Measurements from ENCODE around the gene HSD17B4.
"Not testable (repeated sequence)": the region's sequence is repeated elsewhere in the genome, so short reads cannot be mapped to it uniquely, and the experiment has no call there.

The HSD17B4 gene

DNA sequence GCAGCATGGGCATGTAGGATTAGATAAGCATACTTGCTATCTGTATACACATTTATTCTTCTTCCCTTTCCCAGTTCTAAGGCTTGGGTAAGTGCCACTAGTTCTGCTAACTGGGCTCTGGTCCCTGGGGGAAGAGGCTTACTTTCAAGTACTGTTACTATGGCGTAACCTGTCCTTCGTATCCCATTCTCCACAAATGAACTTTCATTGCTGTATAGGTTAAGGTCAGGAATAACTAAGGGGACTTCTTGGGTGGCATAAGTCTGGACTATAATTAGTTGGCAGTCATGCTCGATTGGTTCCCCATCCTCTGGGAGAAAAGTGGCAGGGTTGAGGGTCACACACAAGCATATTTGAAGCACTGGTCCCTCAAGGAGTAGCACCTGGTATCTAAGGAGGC is 23.7 kb upstream of the HSD17B4 start:
- DNase-seq (ENCODE audit: low read depth in 2 of 2, low spot score in 1 of 2), result not testable (repeated sequence)

DNA sequence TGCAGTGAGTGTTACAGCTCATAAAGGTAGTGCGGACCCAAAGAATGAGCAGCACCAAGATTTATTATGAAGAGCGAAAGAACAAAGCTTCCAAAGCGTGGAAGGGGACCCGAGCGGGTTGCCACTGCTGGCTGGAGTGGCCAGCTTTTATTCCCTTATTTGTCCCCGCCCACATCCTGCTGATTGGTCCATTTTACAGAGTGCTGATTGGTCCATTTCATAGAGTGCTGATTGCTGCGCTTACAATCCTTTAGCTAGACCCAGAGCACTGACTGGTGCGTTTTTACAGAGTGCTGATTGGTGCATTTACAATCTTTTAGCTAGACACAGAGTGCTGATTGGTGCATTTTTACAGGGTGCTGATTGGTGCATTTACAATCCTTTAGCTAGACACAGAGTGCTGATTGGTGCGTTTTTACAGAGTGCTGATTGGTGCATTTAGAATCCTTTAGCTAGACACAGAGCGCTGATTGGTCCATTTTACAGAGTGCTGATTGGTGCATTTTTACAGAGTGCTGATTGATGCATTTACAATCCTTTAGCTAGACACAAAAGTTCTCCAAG is 19.5 kb upstream of the HSD17B4 start:
- not testable (repeated sequence) for DNase-seq (ENCODE audit: low read depth in 2 of 2, low spot score in 1 of 2)

DNA sequence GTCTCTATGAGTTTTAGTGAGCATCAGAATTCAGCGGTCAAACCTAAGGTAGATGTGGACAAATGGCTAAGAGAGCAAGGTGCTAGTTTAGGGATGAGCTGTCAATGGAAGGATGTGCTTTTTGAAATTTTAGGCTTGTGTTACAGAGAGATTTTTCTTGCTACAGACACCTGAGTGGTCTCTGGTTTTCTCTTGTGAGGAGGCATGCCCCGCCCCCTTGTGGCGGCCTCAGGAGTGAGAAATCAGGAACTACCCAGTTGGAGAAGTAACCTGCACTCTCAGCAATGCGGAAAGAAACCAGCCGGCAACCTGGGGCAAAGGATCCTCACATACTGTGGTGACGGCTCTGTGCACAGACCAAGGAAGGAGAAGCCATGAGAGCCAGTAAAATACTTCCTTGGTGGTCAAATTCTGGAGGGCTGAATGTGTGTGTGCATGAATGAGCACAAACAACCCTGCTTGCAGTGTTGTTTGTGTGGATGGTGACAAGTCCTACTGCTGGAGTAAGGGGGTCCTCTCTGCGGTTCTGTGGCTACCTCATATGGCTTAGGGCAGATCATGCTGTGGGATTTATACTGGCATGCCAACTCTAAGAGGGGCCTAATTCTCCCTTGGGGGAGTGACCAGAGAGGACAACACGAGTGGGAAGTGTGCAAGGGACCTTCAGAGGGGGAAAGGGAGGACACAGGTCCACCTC is 16.7 kb upstream of the HSD17B4 start:
- DNase-seq (ENCODE audit: low read depth in 2 of 2, low spot score in 1 of 2), result peak; percentile 24 to 56

DNA sequence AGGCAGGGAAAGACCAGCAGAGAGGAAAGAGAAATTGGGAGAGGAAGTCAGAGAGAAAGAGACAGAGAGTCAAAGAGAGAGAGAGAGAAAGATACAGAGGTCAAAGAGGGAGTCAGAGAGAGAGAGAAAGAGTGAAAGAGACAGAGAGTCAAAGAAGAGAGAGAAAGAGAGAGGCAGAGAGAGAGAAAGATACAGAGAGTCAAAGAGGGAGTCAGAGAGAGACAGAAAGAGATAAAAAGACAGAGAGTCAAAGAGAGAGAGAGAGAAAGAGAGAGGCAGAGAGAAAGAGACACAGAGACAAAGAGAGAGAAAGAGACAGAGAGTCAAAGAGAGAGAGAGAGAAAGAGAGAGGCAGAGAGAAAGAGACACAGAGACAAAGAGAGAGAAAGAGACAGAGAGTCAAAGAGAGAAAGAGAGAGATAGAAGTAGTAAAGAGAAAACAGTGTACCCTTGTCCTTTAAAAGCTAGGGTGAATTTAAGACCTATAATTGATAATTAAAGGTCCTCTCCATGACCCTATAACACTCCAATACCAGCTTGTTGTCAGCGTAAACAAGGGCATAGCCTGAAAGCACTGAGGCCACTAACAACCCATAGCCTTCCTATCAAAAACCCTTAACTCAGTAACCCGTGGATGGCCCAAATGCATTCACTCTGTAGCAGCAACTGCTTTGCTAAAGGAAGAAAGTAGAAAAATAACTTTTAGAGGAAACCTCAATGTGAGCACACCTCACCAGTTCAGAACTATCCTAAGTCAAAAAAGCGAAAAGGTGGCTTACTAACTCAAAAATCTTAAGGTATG is 14.3 kb upstream of the HSD17B4 start:
- not testable (repeated sequence) for DNase-seq (ENCODE audit: low read depth in 2 of 2, low spot score in 1 of 2)

DNA sequence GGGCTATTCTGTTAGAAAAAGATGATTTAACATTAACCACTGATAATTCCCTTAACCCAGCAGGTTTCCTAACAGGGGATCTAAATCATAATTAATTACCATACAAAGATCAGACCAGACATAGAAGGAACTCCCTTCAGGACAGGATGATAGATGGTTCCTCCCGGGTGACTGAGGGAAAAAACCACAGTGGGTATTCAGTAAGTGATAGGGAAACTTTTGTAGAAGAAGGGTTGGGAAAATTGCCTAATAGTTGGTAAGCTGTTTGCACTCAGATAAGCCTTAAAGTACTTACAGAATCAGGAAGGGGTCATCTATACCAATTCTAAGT is 13.7 kb upstream of the HSD17B4 start:
- DNase-seq (ENCODE audit: low read depth in 2 of 2, low spot score in 1 of 2), result not testable (repeated sequence)

DNA sequence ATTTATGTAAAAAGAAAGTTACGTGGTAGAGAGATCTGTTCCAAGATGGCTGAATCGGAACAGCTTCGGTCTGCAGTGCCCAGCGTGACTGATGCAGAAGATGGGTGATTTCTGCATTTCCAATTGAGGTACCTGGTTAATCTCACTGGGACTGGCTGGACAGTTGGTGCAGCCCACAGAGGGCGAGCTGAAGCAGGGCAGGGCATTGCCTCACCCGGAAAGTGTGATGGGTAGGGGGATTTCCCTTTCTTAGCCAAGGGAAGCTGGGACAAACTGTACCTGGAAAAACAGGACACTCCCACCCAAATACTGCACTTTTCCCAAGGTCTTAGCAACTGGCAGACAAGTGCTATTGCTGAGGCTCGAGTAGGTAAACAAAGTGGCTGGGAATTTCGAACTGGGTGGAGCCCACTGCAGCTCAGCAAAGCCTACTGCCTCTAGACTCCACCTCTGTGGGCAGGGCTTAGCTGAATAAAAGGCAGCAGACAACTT is 13.1 kb upstream of the HSD17B4 start:
- no peak for DNase-seq (ENCODE audit: low read depth in 2 of 2, low spot score in 1 of 2)

DNA sequence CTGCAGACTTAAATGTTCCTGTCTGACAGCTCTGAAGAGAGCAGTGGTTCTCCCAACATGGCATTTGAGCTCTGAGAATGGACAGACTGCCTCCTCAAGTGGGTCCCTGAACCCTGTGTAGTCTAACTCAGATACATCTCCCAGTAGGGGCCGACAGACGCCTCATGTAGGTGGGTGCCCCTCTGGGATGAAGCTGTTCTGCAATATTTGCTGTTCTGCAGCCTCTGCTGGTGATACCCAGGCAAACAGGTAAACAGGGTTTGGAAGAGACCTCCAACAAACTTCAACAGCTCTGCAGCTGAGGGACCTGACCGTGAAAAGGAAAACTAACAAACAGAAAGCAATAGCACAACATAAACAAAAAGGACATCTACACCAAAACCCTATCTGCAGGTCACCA is 12.7 kb upstream of the HSD17B4 start:
- DNase-seq (ENCODE audit: low read depth in 2 of 2, low spot score in 1 of 2), result not testable (repeated sequence)

DNA sequence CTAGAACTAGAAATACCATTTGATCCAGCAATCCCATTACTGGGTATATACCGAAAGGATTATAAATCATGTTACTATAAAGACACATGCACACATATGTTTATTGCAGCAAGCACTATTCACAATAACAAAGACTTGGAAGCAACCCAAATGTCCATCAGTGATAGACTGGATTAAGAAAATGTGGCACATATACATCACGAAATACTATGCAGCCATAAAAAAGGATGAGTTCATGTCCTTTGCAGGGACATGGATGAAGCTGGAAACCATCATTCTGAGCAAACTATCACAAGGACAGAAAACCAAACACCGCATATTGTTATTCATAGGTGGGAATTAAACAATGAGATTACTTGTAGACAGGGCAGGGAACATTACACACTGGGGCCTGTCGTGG is 7.7 kb upstream of the HSD17B4 start:
- DNase-seq (ENCODE audit: low read depth in 2 of 2, low spot score in 1 of 2), result not testable (repeated sequence)

DNA sequence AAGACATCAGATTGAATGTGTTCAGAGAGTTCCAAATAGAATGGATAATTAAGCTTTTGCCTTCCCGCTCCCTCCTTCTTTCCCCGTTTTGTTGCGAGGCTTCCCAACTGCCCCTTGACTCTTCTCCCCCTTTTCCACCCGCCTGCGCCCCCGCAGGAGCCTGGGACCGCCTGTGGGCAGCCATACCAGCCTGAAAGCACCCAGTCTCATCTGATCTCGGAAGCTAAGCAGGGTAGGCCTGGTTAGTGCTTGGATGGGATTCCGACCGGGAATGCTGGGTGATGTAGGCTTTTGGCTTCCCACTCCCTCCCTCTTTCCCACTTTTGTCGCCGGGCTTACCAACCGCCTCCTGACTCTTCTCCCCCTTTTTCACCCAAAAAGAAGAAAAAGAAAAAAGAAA is 6.8 kb upstream of the HSD17B4 start:
- no peak for DNase-seq (ENCODE audit: low read depth in 2 of 2, low spot score in 1 of 2)

DNA sequence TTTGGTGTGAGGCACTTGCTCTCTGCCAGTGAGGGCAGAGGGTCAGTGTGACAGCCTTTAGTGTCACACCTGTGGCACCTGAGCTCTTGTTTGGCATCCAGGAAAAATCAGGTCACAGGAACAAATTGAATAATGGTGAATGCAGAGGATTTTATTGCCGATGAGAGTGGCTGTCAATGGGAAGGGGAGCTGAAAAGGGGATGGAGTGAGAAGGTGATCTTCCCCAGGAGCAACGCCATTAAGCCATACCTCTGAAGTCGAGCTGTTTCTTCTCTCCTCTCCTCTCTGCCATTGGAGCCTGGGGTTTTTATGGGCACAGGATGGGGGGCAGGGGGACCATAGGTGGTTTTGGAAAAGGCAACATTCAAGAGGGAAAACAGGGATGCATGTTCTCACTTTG is 2.4 kb upstream of the HSD17B4 start:
- no peak for DNase-seq (ENCODE audit: low read depth in 2 of 2, low spot score in 1 of 2)

DNA sequence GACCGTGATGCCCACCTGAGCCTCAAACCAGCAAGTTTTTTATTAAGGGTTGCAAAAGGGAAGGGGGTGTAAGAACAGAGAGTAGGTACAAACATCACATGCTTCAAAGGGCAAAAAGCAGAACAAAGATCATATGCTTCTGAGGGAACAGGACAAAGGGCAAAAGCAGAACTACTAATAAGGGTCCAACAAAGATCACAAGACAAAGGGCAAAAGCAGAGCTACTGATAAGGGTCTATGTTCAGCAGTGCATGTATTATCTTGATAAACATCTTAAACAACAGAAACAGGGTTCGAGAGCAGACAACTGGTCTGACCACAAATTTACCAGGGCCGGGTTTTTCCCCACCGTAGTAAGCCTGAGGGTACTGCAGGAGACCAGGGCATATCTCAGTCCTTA is 1.7 kb upstream of the HSD17B4 start:
- DNase-seq (ENCODE audit: low read depth in 2 of 2, low spot score in 1 of 2), result not testable (repeated sequence)

DNA sequence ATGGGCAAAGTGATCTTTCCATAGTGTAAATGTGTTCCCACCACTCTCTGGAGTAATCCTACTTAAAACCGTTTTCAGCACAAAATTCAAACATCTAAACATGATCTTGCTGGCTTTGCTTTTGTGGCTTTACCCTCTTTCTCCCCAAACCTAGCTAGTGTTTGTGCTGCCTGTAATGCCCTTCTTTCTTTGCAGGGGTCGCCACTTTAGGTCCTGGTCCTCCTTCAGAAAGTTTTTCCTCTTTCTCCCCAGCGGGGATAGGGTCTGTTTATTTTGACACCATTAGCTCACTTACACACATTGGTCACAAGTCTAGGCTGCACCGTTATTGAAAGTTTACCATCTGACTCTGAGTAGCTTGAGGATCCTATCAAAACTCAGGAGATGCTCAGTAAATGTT is 736 bp upstream of the HSD17B4 start:
- no peak for DNase-seq (ENCODE audit: low read depth in 2 of 2, low spot score in 1 of 2)

DNA sequence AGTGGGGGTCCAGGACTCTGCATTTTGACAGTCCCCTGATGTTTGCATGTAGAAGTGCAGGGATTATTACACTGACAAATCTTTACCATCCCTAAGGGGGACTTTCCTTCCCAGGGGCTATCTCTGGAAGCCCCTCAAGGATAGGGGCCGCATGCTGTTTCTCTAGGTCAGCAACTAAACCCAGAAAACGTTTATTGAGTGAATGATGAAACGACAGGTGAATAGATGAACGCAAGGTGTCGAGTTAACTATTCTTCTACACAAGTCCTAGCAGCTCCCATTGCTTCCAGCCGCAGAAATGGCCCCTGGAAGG is 281 bp upstream of the HSD17B4 start:
- DNase-seq (ENCODE audit: low read depth in 2 of 2, low spot score in 1 of 2), result no peak

DNA sequence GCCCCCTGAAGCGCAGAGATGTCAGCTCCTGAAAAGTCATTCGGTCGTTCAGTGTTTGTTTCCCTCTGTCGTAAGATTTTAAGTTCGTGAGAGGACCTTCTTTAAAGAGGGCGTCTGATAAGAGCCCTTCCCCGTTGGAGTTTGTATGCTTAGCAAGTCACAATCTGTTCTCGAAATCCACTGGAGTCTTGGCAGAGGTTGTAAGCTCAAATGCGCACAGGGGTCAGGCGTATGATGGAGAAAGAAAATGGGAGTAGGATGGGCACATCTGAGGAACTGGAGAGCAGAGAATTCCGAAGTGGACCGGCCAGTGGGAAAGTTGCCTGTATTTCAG is 710 bp downstream of the HSD17B4 start:
- DNase-seq (ENCODE audit: low read depth in 2 of 2, low spot score in 1 of 2), result no peak

DNA sequence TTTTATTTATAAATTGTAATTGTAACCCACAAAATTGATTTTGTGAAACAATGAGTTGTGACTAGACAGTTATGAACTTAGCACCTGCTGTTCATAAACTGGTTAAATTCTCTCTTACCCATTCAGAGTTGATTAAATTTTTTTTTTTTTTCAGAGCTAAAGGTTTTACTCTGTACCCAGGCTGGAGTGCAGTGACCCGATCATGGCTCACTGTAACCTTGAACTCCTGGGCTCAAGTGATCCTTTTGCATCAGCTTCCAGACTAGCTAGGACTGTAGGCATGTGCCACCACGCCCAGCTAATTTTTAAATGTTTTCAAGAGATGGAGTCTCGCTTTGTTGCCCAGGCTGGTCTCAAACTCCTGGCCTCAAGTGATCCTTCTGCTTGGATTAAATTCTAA is 1.9 kb downstream of the HSD17B4 start:
- DNase-seq (ENCODE audit: low read depth in 2 of 2, low spot score in 1 of 2), result no peak

DNA sequence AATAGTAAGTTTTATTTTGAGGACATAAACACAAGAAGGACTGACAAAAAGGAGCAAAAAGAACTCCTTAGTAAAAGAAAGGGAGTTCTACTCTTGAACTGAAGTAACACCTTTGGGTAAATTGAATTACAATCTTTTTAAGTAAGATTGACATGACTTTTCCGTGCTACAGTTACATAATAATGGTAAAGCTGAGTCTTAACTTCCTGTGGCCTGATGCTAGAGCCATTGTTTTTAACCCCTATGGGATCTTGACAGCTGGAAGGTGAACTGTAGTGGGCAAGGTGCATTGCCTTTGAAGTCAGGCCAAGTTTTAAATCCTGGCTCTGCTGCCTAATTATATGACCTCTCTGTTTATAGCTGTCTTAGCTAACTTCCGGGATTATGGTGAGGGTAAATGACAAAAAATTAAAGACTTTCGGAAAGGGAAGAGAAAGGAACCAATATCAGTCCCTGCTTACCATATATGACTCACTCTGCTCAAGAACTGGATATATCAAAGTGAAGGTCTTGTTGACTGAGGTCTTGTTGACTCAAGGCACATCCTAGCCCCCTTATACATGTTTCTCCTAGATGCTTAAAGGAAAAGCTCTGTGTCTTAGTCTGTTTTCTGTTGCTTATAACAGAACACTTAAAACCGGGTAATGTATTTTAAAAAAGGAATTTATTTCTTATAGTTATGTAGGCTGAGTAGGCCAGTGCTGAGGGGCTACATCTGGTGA is 6.8 kb downstream of the HSD17B4 start:
- DNase-seq (ENCODE audit: low read depth in 2 of 2, low spot score in 1 of 2), result no peak

DNA sequence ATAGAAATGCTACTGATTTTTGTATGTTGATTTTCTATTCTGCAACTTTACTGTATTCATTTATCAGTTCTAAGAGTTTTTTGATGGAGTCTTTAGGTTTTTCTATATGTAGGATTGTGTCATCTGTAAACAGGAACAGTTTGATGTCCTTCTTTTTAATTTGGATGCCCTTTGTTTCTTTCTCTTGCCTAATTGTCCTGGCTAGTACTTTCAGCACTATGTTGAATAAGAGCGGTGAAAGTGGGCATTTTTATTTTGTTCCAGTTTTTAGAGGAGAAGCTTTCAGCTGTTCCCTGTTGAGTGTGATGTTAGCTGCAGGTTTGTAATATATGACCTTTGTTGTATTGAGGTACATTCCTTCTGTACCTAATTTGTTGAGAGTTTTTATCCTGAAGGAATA is 13.3 kb downstream of the HSD17B4 start:
- no peak for DNase-seq (ENCODE audit: low read depth in 2 of 2, low spot score in 1 of 2)

DNA sequence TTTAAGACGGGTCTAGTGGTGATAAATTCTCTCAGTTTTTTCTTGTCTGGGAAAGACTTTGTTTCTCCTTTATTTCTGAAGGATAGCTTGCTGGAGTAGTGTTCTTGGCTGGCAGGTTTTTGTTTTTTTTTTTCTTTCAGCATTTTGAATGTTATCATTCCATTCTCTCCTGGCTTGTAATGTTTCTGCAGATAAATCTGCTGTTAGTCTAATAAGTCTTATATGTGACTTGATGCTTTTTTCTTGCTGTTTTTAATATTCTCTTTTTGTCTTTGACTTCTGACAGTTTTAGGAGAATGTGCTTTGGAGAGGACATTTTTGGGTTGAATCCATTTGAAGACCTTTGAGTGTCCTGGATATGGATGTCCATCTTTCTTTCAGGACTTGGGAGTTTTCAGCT is 16.0 kb downstream of the HSD17B4 start:
- DNase-seq (ENCODE audit: low read depth in 2 of 2, low spot score in 1 of 2), result no peak

DNA sequence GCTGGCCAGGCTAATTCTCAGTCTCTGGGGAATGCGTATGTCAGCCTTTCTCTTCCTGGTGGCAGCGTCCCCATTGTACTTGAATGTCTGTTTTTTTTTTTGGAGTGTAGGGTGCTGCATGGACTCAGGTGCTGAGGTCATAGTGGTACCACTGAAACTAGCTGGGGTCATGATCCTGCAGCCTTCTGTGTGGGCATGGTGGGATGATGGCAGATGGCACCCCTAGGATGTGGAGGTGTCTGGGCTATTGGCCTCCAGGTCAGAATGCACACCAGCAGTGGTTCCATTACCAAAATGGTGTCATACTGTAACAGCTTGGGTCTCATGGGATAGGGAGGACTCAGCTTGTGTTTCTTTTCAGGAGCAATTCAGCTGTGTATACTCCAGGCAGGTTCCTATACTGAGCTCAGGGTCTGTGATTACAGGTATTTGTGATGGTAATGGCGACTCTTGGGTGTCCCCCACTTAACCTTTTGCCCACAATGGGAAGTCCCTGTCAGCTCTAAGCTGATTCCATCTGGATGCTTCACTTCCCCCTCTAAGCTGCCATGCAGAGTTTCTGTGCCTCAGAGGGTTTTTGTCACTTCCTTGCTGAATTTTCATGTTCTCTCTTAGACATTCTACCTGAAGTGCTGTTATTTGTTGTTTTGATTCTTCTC is 17.9 kb downstream of the HSD17B4 start:
- DNase-seq (ENCODE audit: low read depth in 2 of 2, low spot score in 1 of 2), result no peak

DNA sequence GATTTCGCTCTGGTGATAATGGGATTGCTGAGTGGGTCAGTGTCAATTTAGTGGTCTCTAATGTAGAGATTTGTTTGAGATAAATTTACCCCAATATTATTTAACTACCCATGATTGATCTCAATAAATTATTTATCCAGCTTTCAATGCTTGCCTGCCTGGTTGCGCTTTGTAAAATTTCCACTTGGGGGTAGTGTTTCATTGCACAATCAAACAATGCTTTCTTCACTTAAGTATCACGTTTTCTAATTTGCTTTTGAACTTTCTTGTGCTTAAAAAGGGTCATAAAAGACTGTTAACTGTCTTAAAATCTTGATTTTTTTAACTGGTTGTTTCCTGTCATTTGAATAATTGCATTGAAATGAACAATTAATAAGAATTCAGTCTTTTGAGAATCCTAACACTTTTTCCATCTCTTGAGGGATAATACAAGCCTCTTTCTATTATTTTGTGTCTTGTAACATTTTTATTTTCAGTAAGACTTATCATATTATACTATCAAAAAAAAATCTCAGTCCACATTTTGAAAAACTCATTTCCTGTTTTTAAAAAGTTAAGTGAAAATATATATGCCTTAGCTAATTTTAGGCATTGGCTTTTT is 18.7 kb downstream of the HSD17B4 start:
- no peak for DNase-seq (ENCODE audit: low read depth in 2 of 2, low spot score in 1 of 2)

DNA sequence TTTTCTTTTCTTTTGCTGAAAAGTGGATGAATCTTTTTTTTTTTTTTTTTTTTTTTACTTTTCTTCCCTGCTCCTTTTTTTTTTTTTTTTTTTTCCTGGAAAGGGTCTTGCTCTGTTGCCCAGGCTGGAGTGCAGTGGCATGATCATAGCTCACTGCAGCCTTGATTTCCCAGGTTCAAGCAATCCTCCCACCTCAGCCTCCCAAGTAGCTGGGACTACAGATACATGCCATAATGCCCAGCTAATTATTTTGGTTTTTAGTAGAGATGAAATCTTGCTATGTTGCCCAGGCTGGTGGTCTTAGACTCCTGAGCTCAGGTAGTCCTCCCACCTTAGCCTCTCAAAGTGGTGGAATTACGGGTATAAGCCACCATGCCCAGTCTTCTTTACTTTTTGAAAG is 20.9 kb downstream of the HSD17B4 start:
- DNase-seq (ENCODE audit: low read depth in 2 of 2, low spot score in 1 of 2), result no peak
